Transverse colon (tissue), 3 donors: Measurements from ENCODE around the gene DCP2.

Experiments used
- CTCF ChIP-seq, 5 experiments: fragments of 200-600 bp in 3 of 5; fragments of 450-650 bp in 2 of 5; sonication (generic) in 3 of 5; IDR thresholded peaks; 1 replicate in 2 of 5; 2 replicates in 3 of 5; pipeline ENCODE4 v1.5.1; 2016 to 2017; ENCODE audit warnings: antibody characterized with exemption in 5 of 5, inconsistent platforms in 3 of 5, mild to moderate bottlenecking in 2 of 5, moderate library complexity in 1 of 5
- POLR2A ChIP-seq: fragments of 450-650 bp; IDR thresholded peaks from one replicate; pipeline ENCODE4 v1.6.1; 2016; ENCODE audit warnings: antibody characterized with exemption, mild to moderate bottlenecking, moderate library complexity

- TF ChIP-seq POLR2A (no peak), CTCF (IDR thresholded peaks at IDR 0.05) (no peak)
Measured at GRCh38 chr5:113020461-113021273, 44.1 kb downstream of the DCP2 start.
